Progenitor cell of endocrine pancreas (in vitro differentiated cells): ENCODE results near the gene LHX3. TPM values are rescaled to one million over a fixed set of nuclear protein-coding genes. Genes with fewer than 3 reads are reported as not detected.

Source experiments
- DNase-seq: peaks from one replicate; pipeline ENCODE4 v3.0.0; 2021; ENCODE audit warnings: low spot score; ENCODE audit not compliant: unreplicated experiment
- H3K27ac Mint-ChIP-seq: 2 replicates; pipeline ENCODE4 v1.8.0; 2021; ENCODE audit warnings: mild to moderate bottlenecking, moderate library complexity, mixed read lengths
- H3K27me3 Mint-ChIP-seq: 2 replicates; pipeline ENCODE4 v1.8.0; 2021; ENCODE audit warnings: mixed read lengths
- H3K36me3 Mint-ChIP-seq: 2 replicates; pipeline ENCODE4 v1.8.0; 2022; ENCODE audit warnings: mixed read lengths; ENCODE audit not compliant: insufficient read depth
- H3K4me1 Mint-ChIP-seq: 2 replicates; pipeline ENCODE4 v1.8.0; 2021; ENCODE audit warnings: low read depth, mixed read lengths
- H3K4me3 Mint-ChIP-seq: 2 replicates; pipeline ENCODE4 v1.8.0; 2021; ENCODE audit warnings: low read depth, mild to moderate bottlenecking, moderate library complexity, mixed read lengths
- H3K9me3 Mint-ChIP-seq: 2 replicates; pipeline ENCODE4 v1.8.0; 2021; ENCODE audit warnings: low read depth, mixed read lengths
- total RNA-seq: library from RNA; stranded (reverse); gene quantifications from 2 replicates; pipeline ENCODE4 v1.2.1, GENCODE V29; 2021
- TF ChIP-seq, protein P1 (sequence below): fragments of 200-600 bp; sonication (generic); IDR thresholded peaks from one replicate; pipeline ENCODE4 v1.5.0; 2021; ENCODE audit warnings: antibody characterized with exemption, mild to moderate bottlenecking; ENCODE audit not compliant: unreplicated experiment

The LHX3 gene
- total RNA-seq, 1 donor from 2014 or later: not detected

DNA sequence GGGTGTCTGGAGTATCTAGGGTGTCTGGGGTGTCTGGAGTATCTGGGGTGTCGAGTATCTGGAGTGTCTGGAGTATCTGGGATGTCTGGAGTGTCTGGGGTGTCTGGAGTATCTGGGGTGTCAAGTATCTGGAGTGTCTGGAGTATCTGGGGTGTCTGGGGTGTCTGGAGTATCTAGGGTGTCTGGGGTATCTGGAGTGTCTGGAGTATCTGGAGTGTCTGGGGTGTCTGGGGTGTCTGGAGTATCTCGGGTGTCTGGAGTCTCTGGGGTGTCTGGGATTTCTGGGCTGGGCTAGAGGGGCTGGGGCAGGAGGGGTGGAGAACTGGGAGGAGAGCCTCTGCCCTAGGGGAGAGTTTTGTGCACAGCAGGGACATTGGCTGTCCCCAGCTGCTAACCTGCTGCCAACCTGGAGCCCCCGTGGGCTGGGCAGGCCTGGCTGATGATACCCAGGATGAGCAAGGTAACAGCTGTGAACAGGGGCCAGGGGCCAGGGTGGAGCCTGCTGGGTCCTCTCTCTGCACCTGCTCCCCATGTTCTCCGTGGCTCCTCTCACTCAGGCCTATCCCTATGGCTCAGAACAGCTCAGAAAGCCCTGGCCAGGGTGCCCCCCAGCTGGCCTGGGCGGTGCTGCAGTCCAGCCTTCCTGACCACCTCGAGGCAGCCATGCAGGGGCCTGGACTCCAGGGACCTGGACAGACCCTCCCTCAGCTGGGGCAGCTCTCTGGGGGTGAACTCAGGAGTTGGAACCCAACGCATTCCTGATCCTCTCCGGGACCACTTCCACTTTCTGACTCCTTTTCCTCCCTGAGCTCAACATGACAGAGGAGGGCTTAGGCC, 29.9 kb downstream of the LHX3 start:
- peaks cover 25% of the 10 kb centered on the region for H3K4me1 Mint-ChIP-seq
- DNase-seq: no peak
- TF ChIP-seq, protein P1, sequence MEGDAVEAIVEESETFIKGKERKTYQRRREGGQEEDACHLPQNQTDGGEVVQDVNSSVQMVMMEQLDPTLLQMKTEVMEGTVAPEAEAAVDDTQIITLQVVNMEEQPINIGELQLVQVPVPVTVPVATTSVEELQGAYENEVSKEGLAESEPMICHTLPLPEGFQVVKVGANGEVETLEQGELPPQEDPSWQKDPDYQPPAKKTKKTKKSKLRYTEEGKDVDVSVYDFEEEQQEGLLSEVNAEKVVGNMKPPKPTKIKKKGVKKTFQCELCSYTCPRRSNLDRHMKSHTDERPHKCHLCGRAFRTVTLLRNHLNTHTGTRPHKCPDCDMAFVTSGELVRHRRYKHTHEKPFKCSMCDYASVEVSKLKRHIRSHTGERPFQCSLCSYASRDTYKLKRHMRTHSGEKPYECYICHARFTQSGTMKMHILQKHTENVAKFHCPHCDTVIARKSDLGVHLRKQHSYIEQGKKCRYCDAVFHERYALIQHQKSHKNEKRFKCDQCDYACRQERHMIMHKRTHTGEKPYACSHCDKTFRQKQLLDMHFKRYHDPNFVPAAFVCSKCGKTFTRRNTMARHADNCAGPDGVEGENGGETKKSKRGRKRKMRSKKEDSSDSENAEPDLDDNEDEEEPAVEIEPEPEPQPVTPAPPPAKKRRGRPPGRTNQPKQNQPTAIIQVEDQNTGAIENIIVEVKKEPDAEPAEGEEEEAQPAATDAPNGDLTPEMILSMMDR: no peak
- no peak overlapping the region for H3K27ac Mint-ChIP-seq
- H3K9me3 Mint-ChIP-seq: no peaks in the 10 kb centered on the region
- H3K36me3 Mint-ChIP-seq: no peaks in the 10 kb centered on the region
- H3K27me3 Mint-ChIP-seq: peaks cover 5% of the 10 kb centered on the region
- H3K4me3 Mint-ChIP-seq: no peak overlapping the region

DNA sequence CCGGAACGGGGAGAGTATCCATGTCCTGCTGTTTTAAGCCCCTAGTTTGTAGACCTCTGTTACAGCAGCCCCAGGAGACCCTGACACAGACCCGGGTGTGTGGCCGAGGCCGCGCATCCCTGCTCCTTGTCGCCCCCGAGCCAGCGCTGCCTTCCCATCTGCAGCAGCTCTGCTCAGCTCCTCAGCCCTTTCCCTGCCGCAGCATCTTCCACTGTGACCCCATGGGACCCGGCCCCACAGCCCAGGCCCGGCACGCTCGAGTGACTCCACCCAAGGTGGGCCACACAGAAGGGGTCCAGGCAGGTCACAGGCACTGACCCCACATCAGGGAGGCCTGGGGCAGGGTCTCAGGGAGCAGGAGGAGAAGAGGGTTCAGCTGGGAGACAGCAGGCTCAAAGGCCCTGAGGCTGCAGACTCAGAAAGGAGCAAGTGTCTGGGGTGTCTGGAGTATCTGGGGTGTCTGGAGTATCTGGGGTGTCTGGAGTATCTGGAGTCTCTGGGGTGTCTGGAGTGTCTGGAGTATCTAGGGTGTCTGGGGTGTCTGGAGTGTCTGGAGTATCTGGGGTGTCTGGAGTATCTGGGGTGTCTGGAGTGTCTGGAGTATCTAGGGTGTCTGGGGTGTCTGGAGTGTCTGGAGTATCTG, 31.2 kb downstream of the LHX3 start:
- H3K4me1 Mint-ChIP-seq: peaks cover 30% of the 10 kb centered on the region
- DNase-seq: no peak
- TF ChIP-seq, protein P1: no peak
- no peaks in the 10 kb centered on the region for H3K36me3 Mint-ChIP-seq
- no peak overlapping the region for H3K27ac Mint-ChIP-seq
- peaks cover 5% of the 10 kb centered on the region for H3K27me3 Mint-ChIP-seq
- H3K4me3 Mint-ChIP-seq: no peak overlapping the region
- no peaks in the 10 kb centered on the region for H3K9me3 Mint-ChIP-seq

DNA sequence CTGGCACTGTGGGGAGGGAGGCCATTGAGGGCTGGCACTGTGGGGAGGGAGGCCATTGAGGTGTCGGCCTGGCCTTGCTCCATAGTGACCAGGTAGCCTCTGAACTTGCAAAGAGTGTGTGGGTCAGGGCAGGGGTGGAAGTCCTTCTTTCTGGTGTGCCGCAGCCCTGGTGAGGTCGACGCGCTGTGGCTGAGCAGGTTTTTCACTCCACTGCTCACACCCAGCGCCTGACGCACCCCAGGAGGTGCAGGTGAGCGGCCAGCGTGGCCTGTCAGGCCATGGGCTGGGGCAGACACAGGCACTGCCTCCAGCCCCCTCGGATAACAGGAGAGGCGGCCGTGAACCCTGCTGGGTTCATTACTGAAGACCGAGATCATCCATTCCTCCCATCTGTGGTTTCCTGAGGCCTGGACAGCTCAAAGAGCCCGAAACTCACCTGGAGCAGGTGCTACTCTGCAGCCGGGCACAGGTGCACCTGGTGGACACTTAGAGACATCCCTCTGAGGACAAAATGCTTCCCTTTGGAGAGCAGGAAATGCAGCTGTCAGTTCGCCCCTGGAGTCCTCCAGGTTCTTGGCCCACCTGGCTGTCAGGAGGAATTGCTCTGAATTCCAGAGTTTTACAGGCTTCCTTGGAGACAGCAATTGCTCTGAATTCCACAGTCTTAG, 32.4 kb downstream of the LHX3 start:
- Mint-ChIP-seq H3K27me3 (peaks cover 11% of the 10 kb centered on the region), H3K27ac (peak overlapping the region; percentile 91), H3K4me3 (no peak overlapping the region), H3K36me3 (no peaks in the 10 kb centered on the region), H3K9me3 (no peaks in the 10 kb centered on the region), H3K4me1 (peaks cover 31% of the 10 kb centered on the region)
- DNase-seq: no peak
- TF ChIP-seq, protein P1: no peak

DNA sequence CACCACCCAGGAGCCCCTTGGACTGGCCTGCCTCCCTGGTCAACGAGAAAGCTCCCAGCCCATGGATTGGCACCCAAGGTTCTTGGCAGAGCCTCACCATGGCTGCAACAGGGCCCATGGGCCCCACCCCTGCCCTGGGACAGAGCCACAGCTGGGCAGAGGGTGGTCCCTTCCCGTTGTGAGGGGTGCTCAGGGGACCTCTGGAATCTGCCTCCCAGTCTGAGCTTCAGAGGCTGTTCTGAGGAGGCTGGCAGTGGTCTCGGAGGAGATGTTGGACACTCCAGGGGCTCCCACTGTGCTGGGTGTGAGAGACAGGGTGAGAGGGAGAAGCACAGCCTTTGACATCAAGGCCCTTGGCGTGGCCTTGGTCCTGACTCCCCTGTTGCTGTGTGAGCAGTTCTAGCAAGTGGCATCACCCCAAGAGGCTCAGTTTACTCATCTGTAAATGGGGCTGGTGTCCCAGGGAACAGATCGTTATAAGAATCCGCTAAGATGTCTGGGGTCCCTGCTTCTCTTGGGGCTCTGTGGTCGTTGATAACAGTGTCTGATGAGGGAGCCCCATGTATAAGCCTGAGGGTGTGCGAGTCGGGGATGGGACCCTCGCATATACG, 33.0 kb downstream of the LHX3 start:
- Mint-ChIP-seq H3K36me3 (no peaks in the 10 kb centered on the region), H3K27ac (peak overlapping the region; percentile 91)

More for the DNA sequence above, 33.0 kb downstream of the LHX3 start:
- no peak for DNase-seq
- TF ChIP-seq, protein P1: no peak
- H3K4me3 Mint-ChIP-seq: no peak overlapping the region
- H3K4me1 Mint-ChIP-seq: peaks cover 28% of the 10 kb centered on the region
- H3K9me3 Mint-ChIP-seq: no peaks in the 10 kb centered on the region
- peaks cover 11% of the 10 kb centered on the region for H3K27me3 Mint-ChIP-seq
